HG03558 (cell line): Measurements from ENCODE around the gene MSLN.

ENCODE experiments used
- ATAC-seq: cut with Tn5 transposase; IDR thresholded peaks from one replicate; pipeline ENCODE4 v1.9.1; 2021; ENCODE audit warnings: moderate number of reproducible peaks; ENCODE audit not compliant: unreplicated experiment; ENCODE audit errors: extremely low read depth

The MSLN gene

GRCh38 chr16:722835-723633 lies 37.5 kb upstream of the MSLN start:
- ATAC-seq: no peak

- ATAC-seq: no peak
Measured at GRCh38 chr16:723695-724094, 36.8 kb upstream of the MSLN start.

- no peak for ATAC-seq
Measured at GRCh38 chr16:724188-725040, 36.1 kb upstream of the MSLN start.

GRCh38 chr16:725041-725376 lies 35.5 kb upstream of the MSLN start:
- ATAC-seq: no peak

- ATAC-seq: no peak
Measured at GRCh38 chr16:725463-726187, 34.9 kb upstream of the MSLN start.

GRCh38 chr16:726188-726437 lies 34.4 kb upstream of the MSLN start:
- ATAC-seq: no peak

- ATAC-seq: no peak
Measured at GRCh38 chr16:726438-727290, 33.9 kb upstream of the MSLN start, which contains the start of the genes CCDC78 and HAGHL. CCDC78 (minus strand) TSS chr16:726443; CDS start chr16:726367, 76 bp downstream. HAGHL (plus strand) TSS chr16:727106; CDS start chr16:727510, 404 bp downstream.

GRCh38 chr16:727291-727977 lies 33.1 kb upstream of the MSLN start:
- no peak for ATAC-seq

GRCh38 chr16:728131-728889 lies 32.2 kb upstream of the MSLN start:
- no peak for ATAC-seq

GRCh38 chr16:728890-729744 lies 31.4 kb upstream of the MSLN start:
- ATAC-seq: no peak

GRCh38 chr16:729768-730665 lies 30.5 kb upstream of the MSLN start:
- no peak for ATAC-seq

GRCh38 chr16:730666-731509 lies 29.6 kb upstream of the MSLN start:
- ATAC-seq: no peak

GRCh38 chr16:732332-732731 lies 28.2 kb upstream of the MSLN start:
- ATAC-seq: no peak

GRCh38 chr16:732936-733335 lies 27.6 kb upstream of the MSLN start:
- ATAC-seq: no peak

- no peak for ATAC-seq
Measured at GRCh38 chr16:733382-734207, 26.9 kb upstream of the MSLN start.
